GM23338 (cell line): ENCODE results near the gene PDE4D.

Source experiments
- CREB1 ChIP-seq: fragments of 250-450 bp; sonication (Bioruptor Pico); IDR thresholded peaks from 2 replicates; pipeline ENCODE4 v1.5.0; 2020; ENCODE audit warnings: low read depth, mild to moderate bottlenecking, moderate library complexity
- EZH2 ChIP-seq: fragments of 200-600 bp; sonication (generic); IDR thresholded peaks from one replicate; pipeline ENCODE4 v1.8.0; 2017; ENCODE audit warnings: antibody characterized with exemption, mild to moderate bottlenecking, low read depth; ENCODE audit not compliant: unreplicated experiment
- EZH2phosphoT487 ChIP-seq: fragments of 200-600 bp; sonication (generic); IDR thresholded peaks from one replicate; pipeline ENCODE4 v1.8.1; 2018; ENCODE audit warnings: antibody characterized with exemption; ENCODE audit not compliant: unreplicated experiment
- JUNB ChIP-seq: IDR thresholded peaks from one replicate; pipeline ENCODE4 v1.6.1; 2016; ENCODE audit warnings: antibody characterized with exemption; ENCODE audit not compliant: unreplicated experiment
- NANOG ChIP-seq: IDR thresholded peaks from 2 replicates; pipeline ENCODE4 v1.6.1; 2016; ENCODE audit warnings: antibody characterized with exemption, borderline replicate concordance
- POLR2AphosphoS5 ChIP-seq: IDR thresholded peaks from 2 replicates; pipeline ENCODE4 v1.6.1; 2016; ENCODE audit warnings: antibody characterized with exemption, low read depth
- STAT1 ChIP-seq: IDR thresholded peaks from one replicate; pipeline ENCODE4 v1.6.1; 2016; ENCODE audit warnings: antibody characterized with exemption; ENCODE audit not compliant: unreplicated experiment
- ZNF331 ChIP-seq: fragments of 250-450 bp; sonication (Bioruptor Pico); IDR thresholded peaks from 2 replicates; pipeline ENCODE4 v1.5.0; 2020; ENCODE audit warnings: low read depth, mild to moderate bottlenecking, moderate library complexity
- TF ChIP-seq, protein P1 (sequence below), 2 experiments: fragments of 200-600 bp in 1 of 2; sonication (generic) in 1 of 2; conservative IDR thresholded peaks; 2 replicates each; pipeline versions ENCODE4 v1.5.1 to v1.6.1; 2016 to 2017; ENCODE audit warnings: antibody characterized with exemption in 2 of 2, low read depth in 2 of 2, mild to moderate bottlenecking in 2 of 2, moderate library complexity in 1 of 2
- TF ChIP-seq, protein P2 (sequence below): IDR thresholded peaks from one replicate; pipeline ENCODE4 v1.6.1; 2018; ENCODE audit warnings: antibody characterized with exemption; ENCODE audit not compliant: unreplicated experiment
- TF ChIP-seq, protein P3 (sequence below): IDR thresholded peaks from 2 replicates; pipeline ENCODE4 v1.6.1; 2016; ENCODE audit warnings: antibody characterized with exemption
- TF ChIP-seq, protein P4 (sequence below): fragments of 250-450 bp; sonication (Bioruptor Pico); IDR thresholded peaks from 2 replicates; pipeline ENCODE4 v1.5.0; 2020; ENCODE audit warnings: mild to moderate bottlenecking, moderate library complexity

DNA sequence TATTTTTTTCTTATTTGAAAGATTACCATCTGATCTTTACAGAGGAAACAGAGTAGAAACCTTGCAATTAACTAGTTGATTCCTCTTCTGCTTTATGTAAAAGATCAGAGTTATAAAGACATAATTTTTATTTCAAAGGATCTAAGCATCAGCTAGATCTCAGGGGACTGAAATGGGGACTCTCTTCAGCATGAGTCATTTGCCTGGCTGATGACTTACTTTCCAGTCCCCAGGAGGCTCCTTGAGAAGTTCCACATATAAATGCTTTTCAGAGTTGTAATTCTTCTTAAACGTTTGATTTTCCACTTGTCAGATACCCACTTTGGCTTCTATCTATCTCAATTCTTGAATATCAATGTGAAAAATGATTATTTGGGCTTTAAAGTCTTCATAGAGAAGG, 921.2 kb downstream of the PDE4D start:
- TF ChIP-seq, protein P1, sequence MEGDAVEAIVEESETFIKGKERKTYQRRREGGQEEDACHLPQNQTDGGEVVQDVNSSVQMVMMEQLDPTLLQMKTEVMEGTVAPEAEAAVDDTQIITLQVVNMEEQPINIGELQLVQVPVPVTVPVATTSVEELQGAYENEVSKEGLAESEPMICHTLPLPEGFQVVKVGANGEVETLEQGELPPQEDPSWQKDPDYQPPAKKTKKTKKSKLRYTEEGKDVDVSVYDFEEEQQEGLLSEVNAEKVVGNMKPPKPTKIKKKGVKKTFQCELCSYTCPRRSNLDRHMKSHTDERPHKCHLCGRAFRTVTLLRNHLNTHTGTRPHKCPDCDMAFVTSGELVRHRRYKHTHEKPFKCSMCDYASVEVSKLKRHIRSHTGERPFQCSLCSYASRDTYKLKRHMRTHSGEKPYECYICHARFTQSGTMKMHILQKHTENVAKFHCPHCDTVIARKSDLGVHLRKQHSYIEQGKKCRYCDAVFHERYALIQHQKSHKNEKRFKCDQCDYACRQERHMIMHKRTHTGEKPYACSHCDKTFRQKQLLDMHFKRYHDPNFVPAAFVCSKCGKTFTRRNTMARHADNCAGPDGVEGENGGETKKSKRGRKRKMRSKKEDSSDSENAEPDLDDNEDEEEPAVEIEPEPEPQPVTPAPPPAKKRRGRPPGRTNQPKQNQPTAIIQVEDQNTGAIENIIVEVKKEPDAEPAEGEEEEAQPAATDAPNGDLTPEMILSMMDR (conservative IDR thresholded peaks at IDR 0.05; ENCODE audit: low read depth in 2 of 2), result no peak
- TF ChIP-seq EZH2 (no peak), POLR2AphosphoS5 (no peak), JUNB (no peak), EZH2phosphoT487 (no peak), CREB1 (CRISPR knock-in tag) (no peak), ZNF331 (no peak), STAT1 (no peak), NANOG (no peak)
- TF ChIP-seq, protein P2, sequence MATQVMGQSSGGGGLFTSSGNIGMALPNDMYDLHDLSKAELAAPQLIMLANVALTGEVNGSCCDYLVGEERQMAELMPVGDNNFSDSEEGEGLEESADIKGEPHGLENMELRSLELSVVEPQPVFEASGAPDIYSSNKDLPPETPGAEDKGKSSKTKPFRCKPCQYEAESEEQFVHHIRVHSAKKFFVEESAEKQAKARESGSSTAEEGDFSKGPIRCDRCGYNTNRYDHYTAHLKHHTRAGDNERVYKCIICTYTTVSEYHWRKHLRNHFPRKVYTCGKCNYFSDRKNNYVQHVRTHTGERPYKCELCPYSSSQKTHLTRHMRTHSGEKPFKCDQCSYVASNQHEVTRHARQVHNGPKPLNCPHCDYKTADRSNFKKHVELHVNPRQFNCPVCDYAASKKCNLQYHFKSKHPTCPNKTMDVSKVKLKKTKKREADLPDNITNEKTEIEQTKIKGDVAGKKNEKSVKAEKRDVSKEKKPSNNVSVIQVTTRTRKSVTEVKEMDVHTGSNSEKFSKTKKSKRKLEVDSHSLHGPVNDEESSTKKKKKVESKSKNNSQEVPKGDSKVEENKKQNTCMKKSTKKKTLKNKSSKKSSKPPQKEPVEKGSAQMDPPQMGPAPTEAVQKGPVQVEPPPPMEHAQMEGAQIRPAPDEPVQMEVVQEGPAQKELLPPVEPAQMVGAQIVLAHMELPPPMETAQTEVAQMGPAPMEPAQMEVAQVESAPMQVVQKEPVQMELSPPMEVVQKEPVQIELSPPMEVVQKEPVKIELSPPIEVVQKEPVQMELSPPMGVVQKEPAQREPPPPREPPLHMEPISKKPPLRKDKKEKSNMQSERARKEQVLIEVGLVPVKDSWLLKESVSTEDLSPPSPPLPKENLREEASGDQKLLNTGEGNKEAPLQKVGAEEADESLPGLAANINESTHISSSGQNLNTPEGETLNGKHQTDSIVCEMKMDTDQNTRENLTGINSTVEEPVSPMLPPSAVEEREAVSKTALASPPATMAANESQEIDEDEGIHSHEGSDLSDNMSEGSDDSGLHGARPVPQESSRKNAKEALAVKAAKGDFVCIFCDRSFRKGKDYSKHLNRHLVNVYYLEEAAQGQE, result no peak
- TF ChIP-seq, protein P3, sequence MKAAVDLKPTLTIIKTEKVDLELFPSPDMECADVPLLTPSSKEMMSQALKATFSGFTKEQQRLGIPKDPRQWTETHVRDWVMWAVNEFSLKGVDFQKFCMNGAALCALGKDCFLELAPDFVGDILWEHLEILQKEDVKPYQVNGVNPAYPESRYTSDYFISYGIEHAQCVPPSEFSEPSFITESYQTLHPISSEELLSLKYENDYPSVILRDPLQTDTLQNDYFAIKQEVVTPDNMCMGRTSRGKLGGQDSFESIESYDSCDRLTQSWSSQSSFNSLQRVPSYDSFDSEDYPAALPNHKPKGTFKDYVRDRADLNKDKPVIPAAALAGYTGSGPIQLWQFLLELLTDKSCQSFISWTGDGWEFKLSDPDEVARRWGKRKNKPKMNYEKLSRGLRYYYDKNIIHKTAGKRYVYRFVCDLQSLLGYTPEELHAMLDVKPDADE, result no peak
- TF ChIP-seq, protein P4, sequence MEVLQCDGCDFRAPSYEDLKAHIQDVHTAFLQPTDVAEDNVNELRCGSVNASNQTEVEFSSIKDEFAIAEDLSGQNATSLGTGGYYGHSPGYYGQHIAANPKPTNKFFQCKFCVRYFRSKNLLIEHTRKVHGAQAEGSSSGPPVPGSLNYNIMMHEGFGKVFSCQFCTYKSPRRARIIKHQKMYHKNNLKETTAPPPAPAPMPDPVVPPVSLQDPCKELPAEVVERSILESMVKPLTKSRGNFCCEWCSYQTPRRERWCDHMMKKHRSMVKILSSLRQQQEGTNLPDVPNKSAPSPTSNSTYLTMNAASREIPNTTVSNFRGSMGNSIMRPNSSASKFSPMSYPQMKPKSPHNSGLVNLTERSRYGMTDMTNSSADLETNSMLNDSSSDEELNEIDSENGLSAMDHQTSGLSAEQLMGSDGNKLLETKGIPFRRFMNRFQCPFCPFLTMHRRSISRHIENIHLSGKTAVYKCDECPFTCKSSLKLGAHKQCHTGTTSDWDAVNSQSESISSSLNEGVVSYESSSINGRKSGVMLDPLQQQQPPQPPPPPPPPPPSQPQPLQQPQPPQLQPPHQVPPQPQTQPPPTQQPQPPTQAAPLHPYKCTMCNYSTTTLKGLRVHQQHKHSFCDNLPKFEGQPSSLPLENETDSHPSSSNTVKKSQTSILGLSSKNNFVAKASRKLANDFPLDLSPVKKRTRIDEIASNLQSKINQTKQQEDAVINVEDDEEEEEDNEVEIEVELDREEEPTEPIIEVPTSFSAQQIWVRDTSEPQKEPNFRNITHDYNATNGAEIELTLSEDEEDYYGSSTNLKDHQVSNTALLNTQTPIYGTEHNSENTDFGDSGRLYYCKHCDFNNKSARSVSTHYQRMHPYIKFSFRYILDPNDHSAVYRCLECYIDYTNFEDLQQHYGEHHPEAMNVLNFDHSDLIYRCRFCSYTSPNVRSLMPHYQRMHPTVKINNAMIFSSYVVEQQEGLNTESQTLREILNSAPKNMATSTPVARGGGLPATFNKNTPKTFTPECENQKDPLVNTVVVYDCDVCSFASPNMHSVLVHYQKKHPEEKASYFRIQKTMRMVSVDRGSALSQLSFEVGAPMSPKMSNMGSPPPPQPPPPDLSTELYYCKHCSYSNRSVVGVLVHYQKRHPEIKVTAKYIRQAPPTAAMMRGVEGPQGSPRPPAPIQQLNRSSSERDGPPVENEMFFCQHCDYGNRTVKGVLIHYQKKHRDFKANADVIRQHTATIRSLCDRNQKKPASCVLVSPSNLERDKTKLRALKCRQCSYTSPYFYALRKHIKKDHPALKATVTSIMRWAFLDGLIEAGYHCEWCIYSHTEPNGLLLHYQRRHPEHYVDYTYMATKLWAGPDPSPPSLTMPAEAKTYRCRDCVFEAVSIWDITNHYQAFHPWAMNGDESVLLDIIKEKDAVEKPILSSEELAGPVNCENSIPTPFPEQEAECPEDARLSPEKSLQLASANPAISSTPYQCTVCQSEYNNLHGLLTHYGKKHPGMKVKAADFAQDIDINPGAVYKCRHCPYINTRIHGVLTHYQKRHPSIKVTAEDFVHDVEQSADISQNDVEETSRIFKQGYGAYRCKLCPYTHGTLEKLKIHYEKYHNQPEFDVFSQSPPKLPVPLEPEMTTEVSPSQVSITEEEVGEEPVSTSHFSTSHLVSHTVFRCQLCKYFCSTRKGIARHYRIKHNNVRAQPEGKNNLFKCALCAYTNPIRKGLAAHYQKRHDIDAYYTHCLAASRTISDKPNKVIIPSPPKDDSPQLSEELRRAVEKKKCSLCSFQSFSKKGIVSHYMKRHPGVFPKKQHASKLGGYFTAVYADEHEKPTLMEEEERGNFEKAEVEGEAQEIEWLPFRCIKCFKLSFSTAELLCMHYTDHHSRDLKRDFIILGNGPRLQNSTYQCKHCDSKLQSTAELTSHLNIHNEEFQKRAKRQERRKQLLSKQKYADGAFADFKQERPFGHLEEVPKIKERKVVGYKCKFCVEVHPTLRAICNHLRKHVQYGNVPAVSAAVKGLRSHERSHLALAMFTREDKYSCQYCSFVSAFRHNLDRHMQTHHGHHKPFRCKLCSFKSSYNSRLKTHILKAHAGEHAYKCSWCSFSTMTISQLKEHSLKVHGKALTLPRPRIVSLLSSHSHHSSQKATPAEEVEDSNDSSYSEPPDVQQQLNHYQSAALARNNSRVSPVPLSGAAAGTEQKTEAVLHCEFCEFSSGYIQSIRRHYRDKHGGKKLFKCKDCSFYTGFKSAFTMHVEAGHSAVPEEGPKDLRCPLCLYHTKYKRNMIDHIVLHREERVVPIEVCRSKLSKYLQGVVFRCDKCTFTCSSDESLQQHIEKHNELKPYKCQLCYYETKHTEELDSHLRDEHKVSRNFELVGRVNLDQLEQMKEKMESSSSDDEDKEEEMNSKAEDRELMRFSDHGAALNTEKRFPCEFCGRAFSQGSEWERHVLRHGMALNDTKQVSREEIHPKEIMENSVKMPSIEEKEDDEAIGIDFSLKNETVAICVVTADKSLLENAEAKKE (CRISPR knock-in tag), result no peak
